Aorta (tissue), 5 donors: ENCODE results near the gene CFAP410. TPM values are rescaled to one million over a fixed set of nuclear protein-coding genes. Genes with fewer than 3 reads are reported as not detected.
A peak's percentile ranks its signal among the peaks of the same experiment; 100 is the strongest.

Source experiments
- ATAC-seq: fragments of 200-7000 bp; cut with Tn5 transposase; one replicate; pipeline ENCODE4 v1.9.1; 2022; ENCODE audit warnings: moderate library complexity; ENCODE audit not compliant: low FRiP score
- DNase-seq, 2 donors: peaks; one replicate each; pipeline ENCODE4 v3.0.0-alpha.2; 2020
- H3K27ac ChIP-seq, 2 donors: one replicate each; pipeline ENCODE4 v1.5.1; 2013; ENCODE audit warnings: low read length in 2 of 2, mild to moderate bottlenecking in 2 of 2, moderate library complexity in 2 of 2, control low read depth in 1 of 2, inconsistent platforms in 1 of 2, low read depth in 1 of 2
- H3K27me3 ChIP-seq, 2 donors: one replicate each; pipeline ENCODE4 v1.6.1; 2013; ENCODE audit warnings: control low read depth in 1 of 2, low read length in 1 of 2, mild to moderate bottlenecking in 1 of 2, moderate library complexity in 1 of 2; ENCODE audit not compliant: insufficient read depth in 2 of 2, control insufficient read depth in 1 of 2
- H3K36me3 ChIP-seq, 2 donors: one replicate each; pipeline ENCODE4 v1.6.1; 2013; ENCODE audit warnings: control low read depth in 1 of 2, low read length in 1 of 2, mild to moderate bottlenecking in 1 of 2; ENCODE audit not compliant: insufficient read depth in 2 of 2, control insufficient read depth in 1 of 2
- H3K4me1 ChIP-seq, 2 donors: one replicate each; pipeline ENCODE4 v1.6.1; 2013; ENCODE audit warnings: low read length in 2 of 2, control low read depth in 1 of 2, mild to moderate bottlenecking in 1 of 2, moderate library complexity in 1 of 2; ENCODE audit not compliant: insufficient read depth in 2 of 2, control insufficient read depth in 1 of 2
- H3K4me3 ChIP-seq, 2 donors: one replicate each; pipeline ENCODE4 v1.5.1; 2013; ENCODE audit warnings: low read length in 2 of 2, control low read depth in 1 of 2, mild to moderate bottlenecking in 1 of 2
- H3K9me3 ChIP-seq: one replicate; pipeline ENCODE4 v1.6.1; 2013; ENCODE audit warnings: mild to moderate bottlenecking, low read length; ENCODE audit not compliant: control insufficient read depth
- WGBS, 2 donors: extraction: QIAGEN DNeasy Blood & Tissue Kit; methylation state at CpG; one replicate each; pipeline ENCODE4 v1.1.7; 2013; 5-methylcytosine and 5-hydroxymethylcytosine counted together
- intact Hi-C, 2 donors: fragments of 100-400 bp; cut with DNase I; formaldehyde crosslinking; loops; one replicate each; pipeline versions ENCODE4 v1.14.2 to v1.15.0; 2022
- long read RNA-seq, 2 donors: library from polyadenylated mRNA; unstranded; transcript quantifications; one replicate each; pipeline ENCODE4 v2.0.0, GENCODE V29; 2020 to 2021
- polyA plus RNA-seq, 2 donors: library from polyadenylated mRNA; stranded (reverse); fragments of 200-250 nt; gene quantifications; one replicate each; pipeline ENCODE4 v1.2.3, GENCODE V29; 2013
- total RNA-seq, 2 donors: library from RNA; stranded (reverse); fragmentation: NEBNext Ultra II Directional; extraction: Animal tissue kit (Norgen Biotek cat#: 25700); gene quantifications; one replicate each; pipeline ENCODE4 v1.2.1, GENCODE V29; 2021
- donor health status: healthy with polysubstance abuse.
- donor health status: Bipolar disorder and iron deficiency.
- donor health status: DM: no; HTN: no; CAD: no.
- donor health status: DM: no; HTN: no; CAD: no.
- donor health status: DM: yes; HTN: yes; CAD: no.

Gene CFAP410
- 10 to 100 TPM; 19.4 to 20.9 TPM for total RNA-seq
- polyA plus RNA-seq = 100 to 1,000 TPM in 1 of 2 donors, 10 to 100 TPM in 1; 26.2 to 121 TPM
- long read RNA-seq, donor 1, partial matches to known transcripts = 3 of 13 reads
- long read RNA-seq, donor 1, other reads (novel, unspliced or antisense) = 10 of 13 reads
- long read RNA-seq, donor 2, partial matches to known transcripts = 4 of 6 reads
- long read RNA-seq, donor 2, other reads (novel, unspliced or antisense) = 2 of 6 reads

GRCh38 chr21:44338971-44339910 is at the start of gene CFAP410:
Gene CFAP410 (minus strand): TSS chr21:44339390. CDS start chr21:44339194, 196 bp downstream.
- WGBS, 2 donors = 1% methylated on average over 57 to 90 of the region's 90 CpGs

DNA sequence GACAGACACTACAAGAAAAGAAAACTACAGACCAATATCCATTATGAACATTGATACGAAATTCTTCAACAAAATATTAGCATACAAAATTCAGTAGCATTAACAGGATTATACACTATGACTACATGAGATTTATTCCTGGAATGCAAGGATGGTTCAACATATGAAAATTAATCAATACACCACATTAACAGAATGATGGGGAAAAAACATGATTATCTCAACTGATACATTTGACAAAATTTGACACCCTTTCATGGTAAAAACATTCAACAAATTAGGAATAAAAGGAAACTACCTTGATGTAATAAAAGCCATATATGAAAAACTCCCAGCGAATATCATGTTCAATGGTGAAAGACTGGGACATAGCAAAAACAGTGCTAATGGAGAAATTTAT is 45.8 kb upstream of the CFAP410 start:
- no peaks in the 10 kb centered on the region for H3K4me1 ChIP-seq
- H3K4me3 ChIP-seq = no peak overlapping the region
- peaks cover 8% of the 10 kb centered on the region for H3K9me3 ChIP-seq
- 72 to 79% methylated on average over 2 of the region's 2 CpGs for WGBS, 2 donors
- DNase-seq = no peak
- H3K27ac ChIP-seq = no peak overlapping the region
- H3K36me3 ChIP-seq = no peaks in the 10 kb centered on the region
- H3K27me3 ChIP-seq = no peaks in the 10 kb centered on the region
- no peak for ATAC-seq
- intact Hi-C loops = no loop called here

More at GRCh38 chr21:44338971-44339910, at the start of gene CFAP410:
- Histone ChIP-seq H3K9me3 (no peaks in the 10 kb centered on the region), H3K36me3 (no peaks in the 10 kb centered on the region), H3K4me3 (peak within 1 kb of the TSS; percentile 69 to 87), H3K27me3 (no peaks in the 10 kb centered on the region), H3K27ac (peak within 1 kb of the TSS; percentile 53 to 99), H3K4me1 (peaks cover 0 to 4% of the 10 kb centered on the region in 2 donors)
- intact Hi-C loops = loop anchor here (2.0 to 10.0 kb wide), 3 partner anchors 37 to 476 kb away; partner anchors contain the start of genes PFKL (in 2 of the 2) and SUMO3 (in 1 of the 2)
- DNase-seq = peak; percentile 96 to 98
- peak; percentile 98 for ATAC-seq

GRCh38 chr21:44383216-44383615 is 44.0 kb upstream of the CFAP410 start:
- Histone ChIP-seq H3K36me3 (no peaks in the 10 kb centered on the region), H3K27me3 (no peaks in the 10 kb centered on the region), H3K4me3 (no peak overlapping the region), H3K27ac (no peak overlapping the region), H3K4me1 (no peaks in the 10 kb centered on the region), H3K9me3 (peaks cover 8% of the 10 kb centered on the region)
- ATAC-seq (no peak), DNase-seq (peak; percentile 30 to 55)
- intact Hi-C loops = no loop called here
- WGBS, 2 donors = 79 to 80% methylated on average over 4 of the region's 4 CpGs

- Histone ChIP-seq H3K36me3 (no peaks in the 10 kb centered on the region), H3K9me3 (peaks cover 8% of the 10 kb centered on the region)
- WGBS, 2 donors = 85 to 89% methylated on average over 9 of the region's 9 CpGs
Measured at GRCh38 chr21:44382536-44382935, 43.3 kb upstream of the CFAP410 start.

GRCh38 chr21:44381874-44382273 is 42.7 kb upstream of the CFAP410 start:
- intact Hi-C loops = no loop called here
- Histone ChIP-seq H3K27ac (no peak overlapping the region), H3K9me3 (peaks cover 8% of the 10 kb centered on the region), H3K36me3 (no peaks in the 10 kb centered on the region), H3K4me3 (no peak overlapping the region), H3K27me3 (no peaks in the 10 kb centered on the region), H3K4me1 (no peaks in the 10 kb centered on the region)
- ATAC-seq (no peak), DNase-seq (no peak)

More at GRCh38 chr21:44382536-44382935, 43.3 kb upstream of the CFAP410 start:
- DNase-seq (peak; percentile 25 to 44), ATAC-seq (no peak)
- no peaks in the 10 kb centered on the region for H3K4me1 ChIP-seq
- intact Hi-C loops = no loop called here
- no peaks in the 10 kb centered on the region for H3K27me3 ChIP-seq
- no peak overlapping the region for H3K4me3 ChIP-seq
- no peak overlapping the region for H3K27ac ChIP-seq

GRCh38 chr21:44380876-44381275 is 41.7 kb upstream of the CFAP410 start:
- H3K4me1 ChIP-seq = no peaks in the 10 kb centered on the region
- H3K27ac ChIP-seq = no peak overlapping the region
- no peaks in the 10 kb centered on the region for H3K27me3 ChIP-seq
- 58 to 60% methylated on average over 10 of the region's 10 CpGs for WGBS, 2 donors
- ATAC-seq = no peak
- no peak overlapping the region for H3K4me3 ChIP-seq
- no peaks in the 10 kb centered on the region for H3K36me3 ChIP-seq
- intact Hi-C loops = no loop called here
- peak in 1 of 2 donors; percentile 53 for DNase-seq
- H3K9me3 ChIP-seq = peaks cover 7% of the 10 kb centered on the region

GRCh38 chr21:44379991-44380865 is 41.0 kb upstream of the CFAP410 start:
- H3K27ac ChIP-seq = no peak overlapping the region
- 18 to 29% methylated on average over 31 of the region's 31 CpGs for WGBS, 2 donors
- no peak overlapping the region for H3K4me3 ChIP-seq
- no peaks in the 10 kb centered on the region for H3K27me3 ChIP-seq
- peaks cover 5% of the 10 kb centered on the region for H3K9me3 ChIP-seq
- no peaks in the 10 kb centered on the region for H3K4me1 ChIP-seq
- peak; percentile 28 to 36 for DNase-seq
- H3K36me3 ChIP-seq = no peaks in the 10 kb centered on the region
- intact Hi-C loops = no loop called here
- ATAC-seq = no peak

GRCh38 chr21:44379515-44379848 is 40.3 kb upstream of the CFAP410 start:
- WGBS, 2 donors = 88 to 92% methylated on average over 5 of the region's 5 CpGs
- intact Hi-C loops = no loop called here
- no peak for DNase-seq

More at GRCh38 chr21:44379515-44379848, 40.3 kb upstream of the CFAP410 start:
- Histone ChIP-seq H3K4me1 (no peaks in the 10 kb centered on the region), H3K4me3 (no peak overlapping the region), H3K27ac (no peak overlapping the region), H3K27me3 (no peaks in the 10 kb centered on the region), H3K36me3 (no peaks in the 10 kb centered on the region), H3K9me3 (peaks cover 5% of the 10 kb centered on the region)
- ATAC-seq = no peak
